Measurements from ENCODE around the gene ICAM2.

Gene ICAM2

DNA sequence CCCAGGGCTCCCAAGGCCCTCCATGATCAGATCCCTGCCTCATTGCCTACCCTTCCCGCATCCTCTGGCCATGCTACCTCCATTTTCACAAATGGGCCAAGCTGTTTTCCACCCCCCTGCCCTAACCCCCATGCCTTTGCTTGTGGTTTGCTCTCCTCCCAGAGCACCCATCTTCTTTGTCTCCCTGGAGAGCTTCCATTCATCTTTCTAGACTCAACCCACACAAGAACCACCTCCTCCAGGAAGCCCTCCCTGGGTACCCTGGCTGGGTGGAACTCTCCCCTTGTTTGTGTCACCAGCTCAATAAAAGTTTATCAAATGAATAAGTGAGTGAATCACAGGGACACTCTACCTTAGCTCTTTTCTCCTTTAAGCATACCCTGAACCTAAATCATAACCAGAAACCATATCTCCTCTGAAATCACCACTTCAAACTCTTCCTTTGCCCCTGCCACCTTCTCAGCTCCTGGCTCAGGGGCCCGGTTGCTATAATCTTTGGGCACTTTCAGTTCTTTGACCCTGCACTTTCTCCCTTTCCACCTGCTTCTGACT lies 44.8 kb downstream of the ICAM2 start:
- DNase-seq (ENCODE audit: low read depth in 3 of 3): no peak

GRCh38 chr17:63974594-63975192 lies 45.7 kb downstream of the ICAM2 start:
- DNase-seq (ENCODE audit: low read depth in 3 of 3): no peak

DNA sequence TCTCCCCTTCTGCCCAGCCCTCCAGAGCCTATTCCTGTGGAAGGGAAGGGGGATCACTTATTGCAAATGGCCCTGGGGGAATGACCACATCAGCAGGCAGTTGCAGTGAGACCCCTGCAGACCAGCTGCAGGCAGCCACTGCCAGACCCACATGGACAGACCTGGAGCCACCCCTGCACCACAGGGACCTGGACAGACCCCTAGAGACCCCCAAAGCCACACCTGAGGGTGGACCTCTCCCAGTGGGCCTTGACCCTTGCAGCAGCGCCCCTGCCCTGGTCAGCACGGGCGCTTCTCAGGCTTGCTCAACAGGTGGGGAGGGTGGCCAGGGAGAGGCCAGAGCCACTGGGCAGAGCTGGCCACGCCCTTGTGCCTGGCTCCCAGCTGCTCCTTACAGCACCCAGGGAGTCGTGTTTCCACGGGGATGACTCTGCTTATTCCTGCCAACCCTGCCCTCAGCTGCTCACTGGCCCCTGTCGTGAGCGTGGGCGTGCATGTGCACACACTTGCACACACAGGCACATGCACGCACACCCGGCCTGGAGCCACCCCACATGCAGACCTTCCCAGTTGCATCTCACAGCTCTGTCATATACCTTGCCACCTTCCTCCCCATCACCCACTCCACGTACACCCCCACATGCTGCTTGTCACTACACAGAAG lies 46.4 kb downstream of the ICAM2 start:
- DNase-seq (ENCODE audit: low read depth in 3 of 3): no peak

GRCh38 chr17:63973247-63973646 lies 47.2 kb downstream of the ICAM2 start:
- DNase-seq (ENCODE audit: low read depth in 3 of 3): no peak

- no peak for DNase-seq (ENCODE audit: low read depth in 3 of 3)
Measured at GRCh38 chr17:63972796-63973195, 47.6 kb downstream of the ICAM2 start, which contains the start of gene SCN4A. Gene SCN4A, minus strand, starts transcription at chr17:63972918. Its CDS starts 77 bp downstream, at chr17:63972841.

GRCh38 chr17:63969278-63969677 lies 51.2 kb downstream of the ICAM2 start:
- DNase-seq (ENCODE audit: low read depth in 3 of 3): no peak

- no peak for DNase-seq (ENCODE audit: low read depth in 3 of 3)
Measured at GRCh38 chr17:63967953-63968352, 52.5 kb downstream of the ICAM2 start.

DNA sequence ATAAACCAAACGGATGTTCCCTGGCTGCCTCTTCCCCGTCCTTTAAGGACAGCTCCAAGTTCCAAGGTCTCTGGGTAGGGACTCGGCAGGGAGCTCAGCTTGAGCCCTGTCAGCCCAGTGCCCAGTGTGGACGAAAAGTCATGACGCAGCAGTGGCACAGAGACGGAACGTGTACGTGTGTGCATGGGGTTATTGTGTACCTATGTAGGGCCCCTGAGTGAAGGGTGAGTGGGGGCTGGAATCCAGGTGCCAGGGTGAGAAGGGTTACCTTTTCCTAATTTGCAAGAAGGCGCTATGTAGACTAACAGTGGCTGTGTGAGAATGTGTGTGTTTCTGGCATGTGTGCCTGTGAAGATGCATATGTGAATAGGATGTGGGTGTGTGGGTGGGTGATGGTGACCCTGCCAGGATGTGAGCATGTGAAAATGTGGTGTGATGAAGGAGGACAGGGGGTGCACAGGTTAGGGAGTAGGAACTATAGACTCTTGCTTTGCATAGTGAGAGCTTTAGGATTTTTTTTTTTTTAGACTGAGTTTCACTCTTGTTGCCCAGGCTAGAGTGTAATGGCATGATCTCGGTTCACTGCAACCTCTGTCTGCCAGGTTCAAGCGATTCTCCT lies 53.7 kb downstream of the ICAM2 start:
- no peak for DNase-seq (ENCODE audit: low read depth in 3 of 3)

GRCh38 chr17:63963123-63963522 lies 57.3 kb downstream of the ICAM2 start:
- DNase-seq (ENCODE audit: low read depth in 3 of 3): no peak

GRCh38 chr17:63962298-63962744 lies 58.1 kb downstream of the ICAM2 start:
- no peak for DNase-seq (ENCODE audit: low read depth in 3 of 3)

DNA sequence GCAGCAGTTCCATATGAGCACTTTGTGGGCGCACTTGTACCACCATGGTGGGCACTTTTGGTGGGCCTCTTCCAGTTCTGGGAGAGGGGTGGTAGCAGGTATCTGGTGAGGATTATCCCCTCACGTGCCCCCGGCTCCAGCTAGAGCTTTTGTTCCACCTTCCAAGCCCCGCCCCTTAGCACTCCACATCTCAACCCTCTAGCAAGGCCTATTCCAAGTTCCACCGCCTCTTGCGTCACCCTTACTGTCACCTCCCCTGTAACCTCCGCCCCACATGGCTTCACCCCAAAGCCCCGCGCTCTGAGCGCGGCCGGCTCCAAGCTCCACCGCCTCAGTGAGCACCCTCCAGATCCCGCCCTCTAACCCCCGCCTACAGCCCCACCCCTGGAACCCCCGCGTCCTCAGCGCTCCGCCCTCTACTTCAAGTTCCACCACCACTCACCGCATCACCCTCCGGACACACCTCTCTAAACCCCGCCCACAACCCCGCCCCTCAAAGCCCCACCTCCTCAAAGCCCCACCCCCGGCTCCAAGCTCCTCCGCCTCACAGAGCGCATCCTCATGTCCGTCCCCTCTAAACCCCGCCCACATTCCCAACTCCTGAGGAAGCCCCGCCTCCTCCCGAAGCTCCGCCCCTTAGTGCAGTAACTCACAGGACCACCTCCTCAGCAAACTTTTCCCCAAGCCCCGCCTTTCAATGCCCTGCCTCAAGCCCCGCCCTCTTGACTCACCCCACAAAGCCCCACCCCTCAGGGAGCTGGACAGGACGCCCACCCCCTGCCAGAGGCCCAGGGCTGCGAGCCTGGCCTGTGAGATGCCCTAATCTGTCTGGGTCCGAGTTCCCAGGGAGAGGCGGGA lies 58.8 kb downstream of the ICAM2 start:
- DNase-seq (ENCODE audit: low read depth in 3 of 3): no peak

DNA sequence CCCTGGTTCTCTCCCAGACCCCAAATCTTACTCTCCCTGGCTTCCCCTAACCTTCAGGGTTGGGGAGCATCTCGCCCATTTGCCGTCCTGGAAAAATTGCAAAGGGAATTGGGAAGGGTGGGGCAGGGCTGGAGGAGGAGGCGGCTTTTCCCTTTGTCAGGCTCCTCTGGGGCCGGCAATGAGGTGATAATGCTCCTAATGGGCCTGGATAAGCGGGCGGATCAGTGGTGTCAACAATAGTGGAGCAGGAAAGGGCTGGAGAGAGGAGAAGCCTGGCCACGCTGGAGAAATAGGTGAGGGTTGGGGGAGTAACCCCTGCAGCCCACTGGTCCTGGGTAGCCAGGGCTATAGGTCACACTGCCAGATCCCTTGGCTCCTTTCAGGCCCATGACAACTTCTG lies 60.0 kb downstream of the ICAM2 start:
- DNase-seq (ENCODE audit: low read depth in 3 of 3): no peak

DNA sequence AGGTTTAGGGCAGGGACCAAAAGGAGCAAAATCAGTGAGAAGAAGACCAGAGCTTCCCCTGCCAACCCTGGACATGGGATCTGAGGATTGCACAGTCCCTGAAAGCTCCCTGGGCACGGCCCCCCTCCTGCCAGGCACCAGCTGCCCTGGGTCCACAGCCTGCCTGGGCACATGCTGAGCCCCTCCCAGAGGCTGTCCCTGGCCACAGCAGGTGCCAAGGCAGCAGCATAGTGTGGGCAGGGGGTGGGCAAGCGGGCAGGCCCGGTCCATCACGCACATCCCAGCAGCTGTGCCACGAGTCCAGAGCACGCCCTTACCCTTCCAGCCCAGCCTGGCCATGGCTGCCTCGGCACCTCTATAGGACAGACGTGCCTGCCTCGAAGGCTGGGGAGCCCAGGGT lies 60.4 kb downstream of the ICAM2 start:
- no peak for DNase-seq (ENCODE audit: low read depth in 3 of 3)

GRCh38 chr17:63956296-63956920 lies 64.0 kb downstream of the ICAM2 start:
- DNase-seq (ENCODE audit: low read depth in 3 of 3): no peak

DNA sequence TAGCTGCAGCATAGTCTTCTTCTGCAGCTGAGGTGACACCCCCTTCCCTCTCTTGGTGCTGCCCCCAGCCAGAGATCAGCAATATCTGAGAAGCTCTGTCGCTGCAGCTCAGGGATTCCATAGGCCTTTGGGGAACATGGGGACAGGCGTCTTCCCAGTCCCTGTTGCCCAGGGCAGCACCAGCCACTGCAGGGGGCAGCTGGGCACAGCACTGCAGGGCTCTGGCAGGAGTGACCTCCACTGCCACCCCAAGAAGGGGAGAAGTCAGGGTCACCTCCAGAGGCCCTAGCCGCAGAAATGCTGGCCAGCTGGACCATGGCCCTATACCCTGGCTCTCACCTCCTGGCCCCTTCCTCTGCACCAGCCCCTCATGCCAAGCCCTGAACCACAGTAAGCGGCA lies 64.6 kb downstream of the ICAM2 start:
- no peak for DNase-seq (ENCODE audit: low read depth in 3 of 3)

GRCh38 chr17:63955232-63955631 lies 65.2 kb downstream of the ICAM2 start:
- DNase-seq (ENCODE audit: low read depth in 3 of 3): no peak

DNA sequence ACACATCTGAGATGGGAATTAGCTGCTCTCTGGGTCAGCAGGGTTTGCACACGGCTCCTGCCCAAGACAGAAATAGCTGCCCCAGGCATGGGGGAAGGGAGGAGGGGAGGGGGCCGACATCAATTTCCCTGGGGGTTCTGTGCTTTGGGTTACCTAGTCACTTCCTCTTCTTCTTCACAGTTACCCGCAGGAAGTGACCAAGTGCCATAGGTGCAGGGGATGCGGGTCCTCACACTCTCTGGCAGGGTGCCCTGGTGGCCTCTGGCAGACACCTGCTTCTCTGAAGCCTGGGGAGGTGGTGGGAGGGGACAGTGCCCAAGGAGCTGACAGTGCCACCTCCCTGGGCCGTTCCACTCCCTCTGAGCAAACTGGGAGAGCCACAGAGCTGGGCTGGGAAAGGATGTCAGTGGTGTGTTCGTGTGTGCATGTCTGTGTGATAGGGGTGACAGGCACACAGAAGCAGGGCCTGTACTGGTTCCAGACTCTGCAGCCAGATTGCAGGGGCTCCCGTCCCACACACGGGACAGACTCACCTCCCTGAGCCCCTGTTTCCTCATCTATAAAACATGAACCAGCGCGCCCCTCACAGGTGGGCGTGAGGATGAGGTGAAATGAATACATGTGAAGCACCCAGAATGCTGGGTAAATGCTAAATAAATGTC lies 65.9 kb downstream of the ICAM2 start:
- no peak for DNase-seq (ENCODE audit: low read depth in 3 of 3)

Data from stimulated activated CD4-positive, alpha-beta T cell treated with anti-CD3 and anti-CD28 coated beads, TNF-alpha, amount 100 ng/mL, for 4 hours (primary cell).